Urinary bladder (tissue), 4 donors: Measurements from ENCODE around the gene TSPAN31. TPM values are rescaled to one million over a fixed set of nuclear protein-coding genes. Genes with fewer than 3 reads are reported as not detected.
A peak's percentile ranks its signal among the peaks of the same experiment; 100 is the strongest.
"Not testable (repeated sequence)": the region's sequence is repeated elsewhere in the genome, so short reads cannot be mapped to it uniquely, and the experiment has no call there.

Experiments
- DNase-seq: peaks from one replicate; pipeline ENCODE4 v3.0.0-alpha.2; 2015; ENCODE audit errors: extremely low spot score
- H3K27ac ChIP-seq: one replicate; pipeline ENCODE4 v1.5.1; 2013; ENCODE audit warnings: low read depth, mild to moderate bottlenecking, moderate library complexity
- H3K36me3 ChIP-seq: one replicate; pipeline ENCODE4 v1.6.1; 2013; ENCODE audit warnings: mild to moderate bottlenecking, moderate library complexity; ENCODE audit not compliant: insufficient read depth
- H3K4me1 ChIP-seq: one replicate; pipeline ENCODE4 v1.6.1; 2013; ENCODE audit warnings: mild to moderate bottlenecking, moderate library complexity; ENCODE audit not compliant: insufficient read depth
- H3K4me3 ChIP-seq: one replicate; pipeline ENCODE4 v1.5.1; 2013; ENCODE audit warnings: low read depth, low read length
- WGBS: extraction: QIAGEN DNeasy Blood & Tissue Kit; methylation state at CpG from one replicate; pipeline ENCODE4 v1.1.7; 2013; 5-methylcytosine and 5-hydroxymethylcytosine counted together
- polyA plus RNA-seq: library from polyadenylated mRNA; stranded (reverse); fragments of 200-250 nt; gene quantifications from one replicate; pipeline ENCODE4 v1.2.3, GENCODE V29; 2013
- total RNA-seq: library from RNA; depleted of rRNA; stranded (reverse); fragments of >200 nt; gene quantifications from one replicate; pipeline ENCODE4 v1.2.3, GENCODE V29; 2014
- donor health status: healthy with polysubstance abuse.
- donor health status: healthy.

The TSPAN31 gene
- total RNA-seq (42.1 TPM), polyA plus RNA-seq (48.6 TPM)

- H3K4me1 ChIP-seq, result no peaks in the 10 kb centered on the region
- under 1% methylated on average over 29 of the region's 29 CpGs for WGBS
- peak; percentile 97 for DNase-seq
These were observed at the start of gene TSPAN31 for GRCh38 chr12:57744777-57745484. Gene TSPAN31, plus strand, starts transcription at chr12:57745039. Its CDS starts 116 bp downstream, at chr12:57745155.

GRCh38 chr12:57695770-57696432 lies 48.9 kb upstream of the TSPAN31 start:
- no peak for DNase-seq
- Histone ChIP-seq H3K4me3 (no peak overlapping the region), H3K27ac (no peak overlapping the region), H3K36me3 (no peaks in the 10 kb centered on the region), H3K4me1 (no peaks in the 10 kb centered on the region)
- WGBS, result 92% methylated on average over 11 of the region's 11 CpGs

More at GRCh38 chr12:57744777-57745484, at the start of gene TSPAN31:
- Histone ChIP-seq H3K36me3 (no peaks in the 10 kb centered on the region), H3K4me3 (peak within 1 kb of the TSS; percentile 42), H3K27ac (peak within 1 kb of the TSS; percentile 92)

GRCh38 chr12:57697076-57697475 lies 47.8 kb upstream of the TSPAN31 start:
- 99% methylated on average over 1 of the region's 1 CpG for WGBS
- no peak for DNase-seq

GRCh38 chr12:57698414-57698813 lies 46.4 kb upstream of the TSPAN31 start:
- WGBS, result 94% methylated on average over 3 of the region's 3 CpGs
- Histone ChIP-seq H3K27ac (no peak overlapping the region), H3K4me1 (no peaks in the 10 kb centered on the region), H3K4me3 (no peak overlapping the region), H3K36me3 (no peaks in the 10 kb centered on the region)
- no peak for DNase-seq

More at GRCh38 chr12:57697076-57697475, 47.8 kb upstream of the TSPAN31 start:
- H3K4me1 ChIP-seq, result no peaks in the 10 kb centered on the region
- no peak overlapping the region for H3K4me3 ChIP-seq
- no peak overlapping the region for H3K27ac ChIP-seq
- H3K36me3 ChIP-seq, result no peaks in the 10 kb centered on the region

- 91% methylated on average over 2 of the region's 2 CpGs for WGBS
- Histone ChIP-seq H3K27ac (no peak overlapping the region), H3K4me3 (no peak overlapping the region), H3K4me1 (no peaks in the 10 kb centered on the region), H3K36me3 (no peaks in the 10 kb centered on the region)
- DNase-seq, result no peak
These were observed 44.5 kb upstream of the TSPAN31 start for GRCh38 chr12:57700317-57700716.

- Histone ChIP-seq H3K4me3 (no peak overlapping the region), H3K27ac (no peak overlapping the region), H3K36me3 (peaks cover 2% of the 10 kb centered on the region), H3K4me1 (no peaks in the 10 kb centered on the region)
- 94% methylated on average over 3 of the region's 3 CpGs for WGBS
- DNase-seq, result no peak
These were observed 37.6 kb upstream of the TSPAN31 start for GRCh38 chr12:57707250-57707649.

GRCh38 chr12:57708296-57708695 lies 36.5 kb upstream of the TSPAN31 start:
- Histone ChIP-seq H3K4me1 (no peaks in the 10 kb centered on the region), H3K27ac (no peak overlapping the region), H3K4me3 (no peak overlapping the region), H3K36me3 (peaks cover 2% of the 10 kb centered on the region)
- 99% methylated on average over 2 of the region's 2 CpGs for WGBS
- no peak for DNase-seq

- Histone ChIP-seq H3K4me1 (no peaks in the 10 kb centered on the region), H3K36me3 (peaks cover 3% of the 10 kb centered on the region), H3K4me3 (no peak overlapping the region), H3K27ac (no peak overlapping the region)
- 91% methylated on average over 3 of the region's 3 CpGs for WGBS
- no peak for DNase-seq
These were observed 32.1 kb upstream of the TSPAN31 start for GRCh38 chr12:57712701-57713100.

- peaks cover 3% of the 10 kb centered on the region for H3K36me3 ChIP-seq
- WGBS, result 81% methylated on average over 5 of the region's 5 CpGs
- no peak overlapping the region for H3K4me3 ChIP-seq
- no peak for DNase-seq
- no peaks in the 10 kb centered on the region for H3K4me1 ChIP-seq
- no peak overlapping the region for H3K27ac ChIP-seq
These were observed 31.6 kb upstream of the TSPAN31 start for GRCh38 chr12:57713209-57713608.

- not testable (repeated sequence) for H3K36me3 ChIP-seq, H3K27ac ChIP-seq, H3K4me3 ChIP-seq, DNase-seq, H3K4me1 ChIP-seq
- WGBS, result 96% methylated on average over 6 of the region's 6 CpGs
These were observed 29.6 kb upstream of the TSPAN31 start for GRCh38 chr12:57715036-57715748.

- peaks cover 7% of the 10 kb centered on the region for H3K36me3 ChIP-seq
- H3K4me3 ChIP-seq, result no peak overlapping the region
- 92% methylated on average over 12 of the region's 12 CpGs for WGBS
- H3K27ac ChIP-seq, result no peak overlapping the region
- no peak for DNase-seq
- H3K4me1 ChIP-seq, result no peaks in the 10 kb centered on the region
These were observed 29.1 kb upstream of the TSPAN31 start for GRCh38 chr12:57715786-57716185.

GRCh38 chr12:57716305-57716704 lies 28.5 kb upstream of the TSPAN31 start:
- no peak overlapping the region for H3K4me3 ChIP-seq
- H3K4me1 ChIP-seq, result no peaks in the 10 kb centered on the region
- H3K27ac ChIP-seq, result no peak overlapping the region
- no peak for DNase-seq
- H3K36me3 ChIP-seq, result peaks cover 7% of the 10 kb centered on the region
- WGBS, result 92% methylated on average over 4 of the region's 4 CpGs

GRCh38 chr12:57717131-57717530 lies 27.7 kb upstream of the TSPAN31 start:
- H3K27ac ChIP-seq, result no peak overlapping the region
- DNase-seq, result no peak
- H3K36me3 ChIP-seq, result peaks cover 7% of the 10 kb centered on the region
- H3K4me3 ChIP-seq, result no peak overlapping the region
- H3K4me1 ChIP-seq, result no peaks in the 10 kb centered on the region
- WGBS, result 95% methylated on average over 5 of the region's 5 CpGs
